ENCODE data around the gene FLT3LG. TPM values are rescaled to one million over a fixed set of nuclear protein-coding genes. Genes with fewer than 3 reads are reported as not detected.
"Not testable (repeated sequence)": the region's sequence is repeated elsewhere in the genome, so short reads cannot be mapped to it uniquely, and the experiment has no call there.

Gene FLT3LG
- total RNA-seq, 2 donors from 2014 or later: 77.2 to 92.8 TPM

DNA sequence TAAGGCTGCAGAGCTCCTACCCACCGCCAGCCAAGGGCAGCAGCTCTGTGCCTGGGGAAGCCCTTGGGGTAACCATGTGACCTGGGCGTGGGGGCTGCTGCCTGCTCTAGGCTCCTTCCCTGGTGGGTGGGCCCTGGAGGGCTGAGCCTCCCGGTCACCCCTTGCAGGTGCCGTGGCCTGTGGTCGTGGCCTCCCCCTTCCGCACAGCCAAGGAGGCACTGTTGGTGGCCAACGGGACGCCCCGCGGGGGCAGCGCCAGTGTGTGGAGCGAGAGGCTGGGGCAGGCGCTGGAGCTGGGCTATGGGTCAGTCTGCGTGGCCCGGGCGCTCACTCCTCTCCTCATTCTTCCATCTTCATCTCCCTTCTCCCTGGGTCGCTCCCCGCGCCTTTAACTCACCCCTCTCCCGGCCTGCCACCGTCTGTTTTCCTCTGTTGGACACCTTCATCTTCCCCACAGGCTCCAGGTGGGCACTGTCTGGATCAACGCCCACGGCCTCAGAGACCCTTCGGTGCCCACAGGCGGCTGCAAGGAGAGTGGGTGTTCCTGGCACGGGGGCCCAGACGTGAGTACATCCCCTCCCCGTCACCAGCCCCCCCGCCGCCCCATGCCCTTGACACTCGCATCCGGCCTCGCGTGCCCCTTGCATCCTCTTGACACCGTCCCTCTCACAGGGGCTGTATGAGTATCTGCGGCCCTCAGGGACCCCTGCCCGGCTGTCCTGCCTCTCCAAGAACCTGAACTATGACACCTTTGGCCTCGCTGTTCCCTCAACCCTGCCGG is 9.9 kb upstream of the FLT3LG start:
- Mint-ChIP-seq H3K36me3 (ENCODE audit: low read depth) (peaks cover 12% of the 10 kb centered on the region), H3K4me3 (no peak overlapping the region), H3K27me3 (no peaks in the 10 kb centered on the region), H3K9me3 (no peaks in the 10 kb centered on the region), H3K4me1 (peaks cover 7% of the 10 kb centered on the region), H3K27ac (peak overlapping the region; percentile 54)
- no peak for ATAC-seq (replicated peaks)

DNA sequence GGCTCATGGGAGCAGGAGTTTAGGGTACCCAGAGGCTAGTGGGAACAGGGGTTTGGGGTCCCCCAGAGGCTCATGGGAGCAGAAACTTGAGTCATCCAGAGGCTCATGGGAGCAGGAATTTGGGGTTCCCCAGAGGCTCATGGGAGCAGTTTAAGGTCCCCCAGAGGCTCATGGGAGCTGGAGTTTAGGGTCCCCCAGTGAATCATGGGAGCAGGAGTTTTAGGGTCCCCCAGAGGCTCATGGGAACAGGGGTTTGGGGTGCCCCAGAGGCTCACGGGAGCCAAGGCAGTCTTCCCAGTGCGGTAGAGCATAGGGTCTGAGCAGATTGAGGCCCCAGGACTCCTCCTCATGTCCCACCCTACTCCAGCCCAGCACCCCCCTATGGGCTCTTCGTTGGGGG is 8.6 kb upstream of the FLT3LG start:
- Mint-ChIP-seq H3K4me3 (no peak overlapping the region), H3K36me3 (ENCODE audit: low read depth) (peaks cover 14% of the 10 kb centered on the region), H3K27me3 (no peaks in the 10 kb centered on the region), H3K4me1 (peaks cover 7% of the 10 kb centered on the region), H3K27ac (peak overlapping the region; percentile 54), H3K9me3 (no peaks in the 10 kb centered on the region)
- no peak for ATAC-seq (replicated peaks)

GRCh38 chr19:49468199-49468598 is 5.8 kb upstream of the FLT3LG start:
- H3K36me3 Mint-ChIP-seq (ENCODE audit: low read depth): peaks cover 14% of the 10 kb centered on the region
- no peak for ATAC-seq (replicated peaks)
- no peaks in the 10 kb centered on the region for H3K27me3 Mint-ChIP-seq
- H3K27ac Mint-ChIP-seq: peak overlapping the region; percentile 97
- no peaks in the 10 kb centered on the region for H3K9me3 Mint-ChIP-seq
- peak overlapping the region; percentile 85 for H3K4me3 Mint-ChIP-seq
- peaks cover 7% of the 10 kb centered on the region for H3K4me1 Mint-ChIP-seq

DNA sequence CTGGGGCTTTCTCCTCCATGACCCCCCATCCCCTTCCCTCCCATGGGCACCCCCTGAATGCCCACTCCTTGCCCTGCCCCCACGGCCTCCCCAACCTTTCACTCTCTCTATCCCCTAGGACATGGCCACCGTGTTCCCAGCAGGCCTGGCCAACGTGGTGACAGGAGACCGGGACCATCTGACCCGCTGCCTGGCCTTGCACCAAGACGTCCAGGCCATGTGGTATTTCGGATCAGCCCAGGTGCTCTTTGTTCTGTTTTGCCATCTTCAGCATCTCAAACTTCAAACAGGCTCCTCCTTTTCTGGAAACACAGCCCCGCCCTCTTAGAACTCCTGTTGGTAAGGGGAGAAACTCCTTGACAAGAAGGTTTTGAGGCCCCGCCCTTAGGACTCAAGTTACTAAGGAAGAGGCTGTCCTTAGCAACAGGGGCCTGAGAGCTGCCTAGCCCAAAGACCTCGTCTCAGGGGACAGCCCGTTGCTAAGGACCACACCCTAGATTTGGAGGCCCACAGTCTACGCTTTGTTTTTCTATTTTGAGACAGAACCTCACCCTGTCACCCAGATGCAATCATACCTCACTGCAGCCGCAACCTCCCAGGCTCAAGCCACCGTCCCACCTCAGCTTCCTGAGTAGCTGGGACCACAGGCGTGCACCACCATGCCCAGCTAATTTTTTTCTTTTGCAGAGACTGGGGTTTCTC is 5.1 kb upstream of the FLT3LG start:
- H3K4me3 Mint-ChIP-seq: peak overlapping the region; percentile 85
- no peaks in the 10 kb centered on the region for H3K27me3 Mint-ChIP-seq
- ATAC-seq (replicated peaks): peak; percentile 80
- H3K27ac Mint-ChIP-seq: peak overlapping the region; percentile 97
- H3K9me3 Mint-ChIP-seq: no peaks in the 10 kb centered on the region
- H3K36me3 Mint-ChIP-seq (ENCODE audit: low read depth): peaks cover 14% of the 10 kb centered on the region
- peaks cover 7% of the 10 kb centered on the region for H3K4me1 Mint-ChIP-seq

- no peaks in the 10 kb centered on the region for H3K27me3 Mint-ChIP-seq
- H3K9me3 Mint-ChIP-seq: no peaks in the 10 kb centered on the region
- peak overlapping the region; percentile 97 for H3K27ac Mint-ChIP-seq
- H3K36me3 Mint-ChIP-seq (ENCODE audit: low read depth): peaks cover 14% of the 10 kb centered on the region
- peaks cover 8% of the 10 kb centered on the region for H3K4me1 Mint-ChIP-seq
- peak overlapping the region; percentile 85 for H3K4me3 Mint-ChIP-seq
- ATAC-seq (replicated peaks): peak; percentile 74
Measured at GRCh38 chr19:49469828-49470614, 4.0 kb upstream of the FLT3LG start.

DNA sequence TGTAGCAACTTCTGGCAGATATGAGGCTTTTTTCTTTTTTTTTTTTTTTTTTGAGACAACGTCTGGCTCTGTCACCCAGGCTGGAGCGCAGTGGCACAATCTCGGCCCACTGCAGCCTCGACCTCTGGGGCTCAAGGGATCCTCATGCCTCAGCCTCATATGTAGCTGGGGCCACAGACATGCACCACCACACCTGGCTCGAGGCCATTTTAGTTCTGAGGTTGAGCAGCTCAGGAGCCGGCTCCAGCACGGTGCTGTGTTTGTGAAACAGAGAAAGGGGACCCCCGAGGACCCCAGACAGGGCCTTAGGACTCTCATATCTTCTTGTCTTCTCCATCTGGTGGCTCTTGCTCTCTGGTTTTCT is 3.4 kb upstream of the FLT3LG start:
- Mint-ChIP-seq H3K9me3 (no peaks in the 10 kb centered on the region), H3K4me1 (peaks cover 12% of the 10 kb centered on the region), H3K4me3 (peak overlapping the region; percentile 85), H3K27me3 (no peaks in the 10 kb centered on the region), H3K36me3 (ENCODE audit: low read depth) (peaks cover 20% of the 10 kb centered on the region), H3K27ac (peak overlapping the region; percentile 97)
- no peak for ATAC-seq (replicated peaks)

DNA sequence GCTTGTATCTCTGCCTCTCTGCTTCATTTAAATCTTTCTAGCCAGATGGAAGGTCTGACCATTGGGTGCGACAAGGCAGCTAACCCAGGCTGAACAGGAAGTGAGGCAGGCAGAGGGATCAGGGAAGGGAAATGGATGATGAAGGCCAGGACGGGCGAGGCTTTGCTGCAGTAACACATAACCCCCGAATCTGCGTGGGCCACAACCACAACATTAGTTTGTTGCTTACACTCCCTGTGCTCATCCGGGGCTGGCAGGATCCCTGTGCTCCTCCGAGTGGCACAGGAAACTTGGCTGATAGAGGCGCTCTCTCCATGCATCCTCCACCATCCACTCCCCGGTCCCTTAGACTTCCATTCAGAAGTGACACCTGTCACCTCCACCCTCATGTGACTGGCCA is 1.1 kb upstream of the FLT3LG start:
- H3K4me1 Mint-ChIP-seq: peaks cover 20% of the 10 kb centered on the region
- H3K36me3 Mint-ChIP-seq (ENCODE audit: low read depth): peaks cover 39% of the 10 kb centered on the region
- H3K4me3 Mint-ChIP-seq: peak overlapping the region; percentile 98
- no peaks in the 10 kb centered on the region for H3K9me3 Mint-ChIP-seq
- H3K27ac Mint-ChIP-seq: peak overlapping the region; percentile 95
- no peaks in the 10 kb centered on the region for H3K27me3 Mint-ChIP-seq
- no peak for ATAC-seq (replicated peaks)

DNA sequence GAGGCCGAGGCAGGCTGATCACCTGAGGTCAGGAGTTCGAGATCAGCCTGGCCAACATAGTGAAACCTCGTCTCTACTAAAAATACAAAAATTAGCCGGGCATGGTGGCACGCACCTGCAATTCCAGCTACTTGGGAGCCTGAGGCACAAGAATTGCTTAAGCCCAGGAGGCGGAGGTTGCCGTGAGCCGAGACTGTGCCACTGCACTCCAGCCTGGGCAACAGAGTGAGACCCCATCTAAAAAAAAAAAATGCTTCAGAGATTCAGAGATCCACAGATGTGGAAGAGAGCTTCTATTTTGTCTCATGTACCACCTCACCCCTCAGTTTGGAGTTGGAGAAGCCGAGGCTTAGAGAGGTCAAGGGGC is 531 bp upstream of the FLT3LG start:
- H3K27me3 Mint-ChIP-seq; ATAC-seq (replicated peaks); H3K9me3 Mint-ChIP-seq: not testable (repeated sequence)
- peaks cover 40% of the 10 kb centered on the region for H3K36me3 Mint-ChIP-seq (ENCODE audit: low read depth)
- peak overlapping the region; percentile 95 for H3K27ac Mint-ChIP-seq
- H3K4me1 Mint-ChIP-seq: peaks cover 20% of the 10 kb centered on the region
- peak overlapping the region; percentile 98 for H3K4me3 Mint-ChIP-seq

GRCh38 chr19:49474542-49474924 is 518 bp downstream of the FLT3LG start:
- peak overlapping the region; percentile 98 for H3K4me3 Mint-ChIP-seq
- ATAC-seq (replicated peaks): no peak
- H3K4me1 Mint-ChIP-seq: peaks cover 14% of the 10 kb centered on the region
- H3K9me3 Mint-ChIP-seq: no peaks in the 10 kb centered on the region
- H3K36me3 Mint-ChIP-seq (ENCODE audit: low read depth): peaks cover 42% of the 10 kb centered on the region
- peak overlapping the region; percentile 95 for H3K27ac Mint-ChIP-seq
- no peaks in the 10 kb centered on the region for H3K27me3 Mint-ChIP-seq

GRCh38 chr19:49475191-49475917 is 1.3 kb downstream of the FLT3LG start:
- Mint-ChIP-seq H3K27me3 (no peaks in the 10 kb centered on the region), H3K4me1 (peaks cover 14% of the 10 kb centered on the region), H3K4me3 (peak overlapping the region; percentile 98), H3K9me3 (no peaks in the 10 kb centered on the region), H3K27ac (peak overlapping the region; percentile 95), H3K36me3 (ENCODE audit: low read depth) (peaks cover 50% of the 10 kb centered on the region)
- ATAC-seq (replicated peaks): no peak

DNA sequence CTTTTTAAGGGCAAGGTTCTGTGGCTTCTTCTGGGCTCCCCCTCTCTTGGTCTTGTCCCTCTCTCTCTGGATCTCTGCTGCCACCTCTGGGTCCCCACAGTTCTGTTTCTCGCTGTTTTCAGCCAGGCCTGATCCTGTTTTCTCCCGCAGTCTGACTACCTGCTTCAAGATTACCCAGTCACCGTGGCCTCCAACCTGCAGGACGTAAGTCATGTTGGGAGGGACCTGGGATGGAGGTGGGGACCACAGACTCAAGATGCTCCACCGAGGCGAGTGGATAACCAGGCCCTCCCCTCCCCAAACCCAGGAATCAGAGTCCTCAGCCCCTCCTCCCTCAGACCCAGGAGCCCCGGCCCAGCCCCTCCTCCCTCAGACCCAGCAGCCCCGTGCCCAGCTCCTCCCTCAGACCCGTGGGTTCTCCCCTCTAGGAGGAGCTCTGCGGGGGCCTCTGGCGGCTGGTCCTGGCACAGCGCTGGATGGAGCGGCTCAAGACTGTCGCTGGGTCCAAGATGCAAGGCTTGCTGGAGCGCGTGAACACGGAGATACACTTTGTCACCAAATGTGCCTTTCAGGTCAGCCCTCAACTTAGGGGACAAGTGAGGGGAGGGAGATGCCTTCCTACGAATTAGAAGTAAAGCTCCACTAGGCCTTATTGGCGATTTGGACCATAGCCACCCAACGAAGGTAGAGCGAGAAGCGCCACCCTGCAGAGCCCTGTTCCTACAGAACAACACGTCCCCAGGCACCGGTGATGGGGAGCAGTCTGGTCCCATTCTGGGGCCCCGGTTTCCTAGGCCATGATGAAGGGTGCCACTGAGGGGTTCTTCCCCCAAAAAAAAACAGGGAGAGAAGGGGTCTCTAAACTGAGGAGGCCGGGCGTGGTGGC is 2.2 kb downstream of the FLT3LG start:
- H3K9me3 Mint-ChIP-seq: no peaks in the 10 kb centered on the region
- H3K36me3 Mint-ChIP-seq (ENCODE audit: low read depth): peaks cover 59% of the 10 kb centered on the region
- H3K27ac Mint-ChIP-seq: peak overlapping the region; percentile 95
- H3K4me1 Mint-ChIP-seq: peaks cover 14% of the 10 kb centered on the region
- H3K27me3 Mint-ChIP-seq: no peaks in the 10 kb centered on the region
- H3K4me3 Mint-ChIP-seq: peak overlapping the region; percentile 98
- peak; percentile 76 for ATAC-seq (replicated peaks)

GRCh38 chr19:49479975-49480628 is 6.1 kb downstream of the FLT3LG start:
- no peak for ATAC-seq (replicated peaks)

More at GRCh38 chr19:49479975-49480628, 6.1 kb downstream of the FLT3LG start:
- Mint-ChIP-seq H3K27ac (no peak overlapping the region), H3K36me3 (ENCODE audit: low read depth) (peaks cover 90% of the 10 kb centered on the region), H3K9me3 (no peaks in the 10 kb centered on the region), H3K27me3 (no peaks in the 10 kb centered on the region), H3K4me3 (no peak overlapping the region), H3K4me1 (peaks cover 11% of the 10 kb centered on the region)
